BJ (cell line): ENCODE results near the gene PPP2R3B. TPM values are rescaled to one million over a fixed set of nuclear protein-coding genes. Genes with fewer than 3 reads are reported as not detected.
"Not testable (repeated sequence)": the region's sequence is repeated elsewhere in the genome, so short reads cannot be mapped to it uniquely, and the experiment has no call there.

Experiments
- CTCF ChIA-PET: fragments of 350-600 bp; formaldehyde crosslinking; extraction: SDS; loops from one replicate; lab custom pipeline; 2021; ENCODE audit warnings: antibody characterized with exemption, inconsistent platforms; lab: Yijun Ruan, JAX
- POLR2A ChIA-PET: fragments of 300-600 bp; sonication (Branson Sonifier 250); formaldehyde crosslinking; extraction: SDS; loops from one replicate; lab custom pipeline; 2021; ENCODE audit warnings: antibody characterized with exemption; lab: Charles Lee
- DNase-seq: peaks from one replicate; pipeline ENCODE4 v3.0.0-alpha.2; 2011; ENCODE audit warnings: low read depth
- H3K27me3 ChIP-seq: 2 replicates; pipeline ENCODE4 v1.6.0; 2011; ENCODE audit warnings: low read length; ENCODE audit not compliant: control insufficient read depth, insufficient read depth
- H3K36me3 ChIP-seq: 2 replicates; pipeline ENCODE4 v1.5.1; 2011; ENCODE audit warnings: low read length; ENCODE audit not compliant: control insufficient read depth, insufficient read depth
- H3K4me3 ChIP-seq: 2 replicates; pipeline ENCODE4 v1.5.1; 2011; ENCODE audit warnings: low read depth, mild to moderate bottlenecking, control low read depth, low read length
- polyA plus RNA-seq: library from polyadenylated mRNA; depleted of rRNA; stranded (reverse); fragments of >200 nt; gene quantifications from 2 replicates; pipeline ENCODE4 v1.2.3, GENCODE V29; 2011
- TF ChIP-seq, protein P1 (sequence below): IDR thresholded peaks from 2 replicates; pipeline ENCODE4 v1.5.1; 2011; ENCODE audit warnings: low read depth, mild to moderate bottlenecking, control low read depth, inconsistent platforms, low read length, moderate library complexity; ENCODE audit not compliant: insufficient read depth

Gene PPP2R3B
- polyA plus RNA-seq, 1 experiment: 14.9 TPM

DNA sequence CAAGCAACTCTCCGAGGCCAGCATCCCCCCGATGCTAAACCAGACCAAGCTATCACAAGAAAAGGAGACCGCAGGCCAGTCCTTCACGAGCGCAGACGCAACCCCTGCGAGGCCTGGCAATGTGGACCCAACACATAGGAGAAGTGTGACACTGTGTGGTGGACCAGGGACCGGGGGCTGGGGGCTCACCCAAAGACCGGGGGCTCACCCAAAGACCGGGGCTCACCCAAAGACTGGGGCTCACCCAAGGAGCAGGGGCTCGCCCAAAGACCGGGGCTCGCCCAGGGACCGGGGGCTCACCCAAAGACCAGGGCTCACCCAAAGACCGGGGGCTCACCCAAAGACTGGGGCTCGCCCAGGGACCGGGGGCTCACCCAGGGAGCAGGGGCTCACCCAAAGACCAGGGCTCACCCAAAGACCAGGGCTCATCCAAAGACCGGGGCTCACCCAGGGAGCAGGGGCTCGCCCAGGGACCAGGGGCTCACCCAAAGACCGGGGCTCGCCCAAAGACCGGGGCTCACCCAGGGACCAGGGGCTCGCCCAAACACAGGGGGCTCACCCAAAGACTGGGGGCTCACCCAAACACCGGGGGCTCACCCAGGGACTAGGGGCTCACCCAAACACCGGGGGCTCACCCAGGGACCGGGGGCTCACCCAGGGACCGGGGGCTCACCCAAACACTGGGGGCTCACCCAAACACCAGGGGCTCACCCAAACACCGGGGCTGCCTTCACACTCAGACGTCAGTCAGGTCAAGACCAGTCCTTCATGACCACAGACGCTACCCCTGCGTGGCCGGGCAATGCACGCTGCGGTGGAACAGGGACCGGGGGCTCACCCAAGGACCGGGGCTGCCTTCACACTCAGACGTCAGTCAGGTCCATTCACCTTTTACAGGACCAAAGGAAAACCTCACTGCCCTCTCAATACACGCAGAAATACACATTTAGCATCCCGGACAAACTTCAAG is 32.9 kb downstream of the PPP2R3B start:
- ChIA-PET CTCF (no interaction called here), POLR2A (no interaction called here)
- Histone ChIP-seq H3K27me3 (no peaks in the 10 kb centered on the region), H3K4me3 (no peak overlapping the region), H3K36me3 (peaks cover 3% of the 10 kb centered on the region)
- TF ChIP-seq, protein P1, sequence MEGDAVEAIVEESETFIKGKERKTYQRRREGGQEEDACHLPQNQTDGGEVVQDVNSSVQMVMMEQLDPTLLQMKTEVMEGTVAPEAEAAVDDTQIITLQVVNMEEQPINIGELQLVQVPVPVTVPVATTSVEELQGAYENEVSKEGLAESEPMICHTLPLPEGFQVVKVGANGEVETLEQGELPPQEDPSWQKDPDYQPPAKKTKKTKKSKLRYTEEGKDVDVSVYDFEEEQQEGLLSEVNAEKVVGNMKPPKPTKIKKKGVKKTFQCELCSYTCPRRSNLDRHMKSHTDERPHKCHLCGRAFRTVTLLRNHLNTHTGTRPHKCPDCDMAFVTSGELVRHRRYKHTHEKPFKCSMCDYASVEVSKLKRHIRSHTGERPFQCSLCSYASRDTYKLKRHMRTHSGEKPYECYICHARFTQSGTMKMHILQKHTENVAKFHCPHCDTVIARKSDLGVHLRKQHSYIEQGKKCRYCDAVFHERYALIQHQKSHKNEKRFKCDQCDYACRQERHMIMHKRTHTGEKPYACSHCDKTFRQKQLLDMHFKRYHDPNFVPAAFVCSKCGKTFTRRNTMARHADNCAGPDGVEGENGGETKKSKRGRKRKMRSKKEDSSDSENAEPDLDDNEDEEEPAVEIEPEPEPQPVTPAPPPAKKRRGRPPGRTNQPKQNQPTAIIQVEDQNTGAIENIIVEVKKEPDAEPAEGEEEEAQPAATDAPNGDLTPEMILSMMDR: no peak
- no peak for DNase-seq

DNA sequence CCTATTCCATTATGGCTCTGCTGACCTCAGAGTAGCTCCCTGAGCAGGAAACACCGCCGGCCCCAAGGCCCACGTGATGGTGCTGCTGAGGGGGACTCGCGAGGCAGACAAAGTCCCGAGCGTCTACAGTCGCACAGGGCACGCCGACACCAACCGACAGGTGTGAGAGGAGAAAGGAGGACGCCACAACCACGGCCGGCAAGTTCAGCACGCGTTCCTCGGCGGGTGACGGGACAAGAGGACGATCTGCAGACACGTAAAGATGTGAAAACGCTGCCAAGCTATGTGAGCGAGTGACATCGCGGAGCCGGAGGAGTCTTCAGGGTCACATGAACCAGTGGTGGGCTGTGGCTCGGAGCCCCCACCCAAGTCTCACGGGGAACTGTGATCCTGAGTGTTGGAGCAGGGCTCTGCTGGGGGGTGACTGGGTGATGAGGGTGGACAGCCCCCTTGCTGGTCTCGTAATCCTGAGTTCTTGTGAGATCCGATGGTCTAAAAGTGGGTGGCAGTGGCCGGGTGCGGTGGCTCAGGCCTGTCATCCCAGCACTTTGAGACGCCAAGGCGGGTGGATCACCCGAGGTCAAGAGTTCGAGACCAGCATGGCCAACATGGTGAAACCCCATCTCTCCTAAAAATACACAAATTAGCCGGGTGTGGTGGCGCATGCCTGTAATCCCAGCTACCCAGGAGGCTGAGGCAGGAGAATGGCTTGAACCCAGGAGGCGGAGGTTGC is 34.0 kb downstream of the PPP2R3B start:
- ChIA-PET CTCF (no interaction called here), POLR2A (no interaction called here)
- TF ChIP-seq, protein P1: no peak
- peaks cover 1% of the 10 kb centered on the region for H3K36me3 ChIP-seq
- DNase-seq: no peak
- no peak overlapping the region for H3K4me3 ChIP-seq
- H3K27me3 ChIP-seq: no peaks in the 10 kb centered on the region

DNA sequence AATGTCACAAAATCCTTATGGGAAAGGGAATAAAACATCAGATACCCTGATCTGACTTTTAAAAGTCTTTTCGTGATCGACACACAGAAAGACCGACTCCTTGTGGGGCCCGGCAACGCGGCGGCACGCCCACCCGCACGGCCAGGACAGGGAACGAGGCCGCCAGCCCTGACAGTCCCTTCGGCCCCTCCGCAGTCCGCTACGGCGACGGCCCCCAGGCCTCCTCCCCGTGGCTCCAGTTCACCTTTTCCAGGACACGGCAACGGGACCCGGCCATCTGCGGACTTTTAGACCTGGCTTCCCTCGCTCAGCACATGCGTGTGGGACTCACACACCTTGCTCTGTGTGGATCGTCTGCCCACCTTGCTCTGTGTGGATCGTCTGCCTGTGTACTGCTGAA is 34.5 kb downstream of the PPP2R3B start:
- H3K4me3 ChIP-seq: no peak overlapping the region
- peaks cover 1% of the 10 kb centered on the region for H3K36me3 ChIP-seq
- TF ChIP-seq, protein P1: no peak
- POLR2A ChIA-PET: no interaction called here
- CTCF ChIA-PET: no interaction called here
- no peaks in the 10 kb centered on the region for H3K27me3 ChIP-seq
- no peak for DNase-seq

DNA sequence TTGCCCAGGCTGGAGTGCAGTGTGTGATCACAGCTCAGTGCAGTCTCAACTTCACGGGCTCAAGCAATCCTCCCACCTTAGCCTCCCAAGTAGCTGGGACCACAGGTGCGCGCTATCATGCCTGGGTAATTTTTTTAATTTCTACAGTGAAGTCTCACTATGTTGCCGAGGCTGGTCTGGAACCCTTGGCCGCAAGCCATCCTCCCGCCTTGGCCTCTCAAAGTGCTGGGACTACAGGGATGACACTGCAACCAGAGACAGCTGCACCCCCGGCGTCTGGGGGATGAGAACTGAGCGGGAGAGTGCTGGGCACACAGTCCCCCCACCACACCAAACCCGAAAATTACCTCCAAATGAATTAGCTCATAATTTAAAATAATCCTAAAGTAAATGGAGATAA is 35.0 kb downstream of the PPP2R3B start:
- DNase-seq: no peak
- ChIA-PET CTCF (no interaction called here), POLR2A (no interaction called here)
- H3K27me3 ChIP-seq: no peaks in the 10 kb centered on the region
- no peak overlapping the region for H3K4me3 ChIP-seq
- TF ChIP-seq, protein P1: no peak
- peaks cover 1% of the 10 kb centered on the region for H3K36me3 ChIP-seq

DNA sequence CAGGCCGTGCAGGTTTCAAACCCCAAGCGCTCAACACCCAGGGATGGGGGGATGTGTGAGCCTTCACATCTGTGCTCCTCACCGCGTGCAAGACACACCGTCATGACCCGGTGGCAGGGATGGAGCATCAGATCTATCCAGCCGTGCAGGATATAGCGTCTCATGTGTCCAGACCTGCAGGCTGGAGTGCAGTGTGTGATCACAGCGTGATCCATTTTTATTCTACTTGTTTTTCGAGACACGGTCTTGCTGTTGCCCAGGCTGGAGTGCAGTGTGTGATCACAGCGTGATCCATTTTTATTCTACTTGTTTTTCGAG is 35.4 kb downstream of the PPP2R3B start:
- H3K4me3 ChIP-seq: not testable (repeated sequence)

More for the DNA sequence above, 35.4 kb downstream of the PPP2R3B start:
- POLR2A ChIA-PET, H3K36me3 ChIP-seq, CTCF ChIA-PET, H3K27me3 ChIP-seq, DNase-seq: not testable (repeated sequence)
